ENCODE data around the gene GNAQ. TPM values are rescaled to one million over a fixed set of nuclear protein-coding genes. Genes with fewer than 3 reads are reported as not detected.

The GNAQ gene
- total and polyA plus RNA-seq, 2 experiments from 2014 or later, result 21.1 to 43.1 TPM

DNA sequence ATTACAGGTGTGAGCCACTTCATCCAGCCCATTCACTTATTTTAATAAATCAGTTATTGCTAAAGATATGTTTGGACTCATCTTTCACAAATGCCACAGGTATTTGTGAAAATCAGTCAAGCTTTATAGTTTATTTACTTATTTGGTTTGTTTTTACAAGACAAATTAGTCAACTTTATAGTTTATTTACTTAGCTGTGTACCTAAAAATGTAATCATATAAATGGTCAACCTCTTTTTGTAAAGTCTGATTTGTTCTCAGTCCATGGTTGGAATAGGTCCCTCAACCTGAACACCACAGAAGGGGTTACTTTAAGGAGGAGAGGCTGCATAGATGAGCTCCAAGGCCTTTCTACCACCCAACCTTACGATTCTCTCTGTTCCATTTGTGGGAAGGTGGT is 80.2 kb downstream of the GNAQ start:
- Mint-ChIP-seq H3K36me3 (ENCODE audit: low read depth) (no peaks in the 10 kb centered on the region), H3K4me1 (peaks cover 73% of the 10 kb centered on the region), H3K27ac (no peak overlapping the region), H3K4me3 (no peak overlapping the region), H3K27me3 (ENCODE audit: insufficient read depth, low read depth, poor library complexity) (peaks cover 1% of the 10 kb centered on the region), H3K9me3 (no peaks in the 10 kb centered on the region)
- Histone ChIP-seq H3K4me3 (no peak overlapping the region), H4K20me1 (replicated peaks; ENCODE audit: insufficient read depth) (peaks cover 11% of the 10 kb centered on the region; the same call in 1 of the 2 replicates), H3K27me3 (ENCODE audit: insufficient read depth) (no peaks in the 10 kb centered on the region), H3K4me2 (no peak overlapping the region), H3K4me1 (ENCODE audit: insufficient read depth) (peaks cover 53% of the 10 kb centered on the region), H2AFZ (no peak overlapping the region), H3K79me2 (replicated peaks; ENCODE audit: insufficient read depth) (peaks cover 90% of the 10 kb centered on the region), H3K9me2 (ENCODE audit: insufficient read depth) (no peaks in the 10 kb centered on the region), H3F3A (replicated peaks; ENCODE audit: low read depth) (no peaks in the 10 kb centered on the region), H3K27ac (ENCODE audit: low read depth) (no peak overlapping the region), H3K36me3 (ENCODE audit: insufficient read depth) (no peaks in the 10 kb centered on the region)
- no peak for TF ChIP-seq EZH2 (IDR thresholded peaks at IDR 0.05; ENCODE audit: low read depth, unreplicated experiment)
- TF ChIP-seq CREB1 (CRISPR knock-in tag; IDR thresholded peaks at IDR 0.05; ENCODE audit: low read depth), result no peak
- TF ChIP-seq, protein P1, sequence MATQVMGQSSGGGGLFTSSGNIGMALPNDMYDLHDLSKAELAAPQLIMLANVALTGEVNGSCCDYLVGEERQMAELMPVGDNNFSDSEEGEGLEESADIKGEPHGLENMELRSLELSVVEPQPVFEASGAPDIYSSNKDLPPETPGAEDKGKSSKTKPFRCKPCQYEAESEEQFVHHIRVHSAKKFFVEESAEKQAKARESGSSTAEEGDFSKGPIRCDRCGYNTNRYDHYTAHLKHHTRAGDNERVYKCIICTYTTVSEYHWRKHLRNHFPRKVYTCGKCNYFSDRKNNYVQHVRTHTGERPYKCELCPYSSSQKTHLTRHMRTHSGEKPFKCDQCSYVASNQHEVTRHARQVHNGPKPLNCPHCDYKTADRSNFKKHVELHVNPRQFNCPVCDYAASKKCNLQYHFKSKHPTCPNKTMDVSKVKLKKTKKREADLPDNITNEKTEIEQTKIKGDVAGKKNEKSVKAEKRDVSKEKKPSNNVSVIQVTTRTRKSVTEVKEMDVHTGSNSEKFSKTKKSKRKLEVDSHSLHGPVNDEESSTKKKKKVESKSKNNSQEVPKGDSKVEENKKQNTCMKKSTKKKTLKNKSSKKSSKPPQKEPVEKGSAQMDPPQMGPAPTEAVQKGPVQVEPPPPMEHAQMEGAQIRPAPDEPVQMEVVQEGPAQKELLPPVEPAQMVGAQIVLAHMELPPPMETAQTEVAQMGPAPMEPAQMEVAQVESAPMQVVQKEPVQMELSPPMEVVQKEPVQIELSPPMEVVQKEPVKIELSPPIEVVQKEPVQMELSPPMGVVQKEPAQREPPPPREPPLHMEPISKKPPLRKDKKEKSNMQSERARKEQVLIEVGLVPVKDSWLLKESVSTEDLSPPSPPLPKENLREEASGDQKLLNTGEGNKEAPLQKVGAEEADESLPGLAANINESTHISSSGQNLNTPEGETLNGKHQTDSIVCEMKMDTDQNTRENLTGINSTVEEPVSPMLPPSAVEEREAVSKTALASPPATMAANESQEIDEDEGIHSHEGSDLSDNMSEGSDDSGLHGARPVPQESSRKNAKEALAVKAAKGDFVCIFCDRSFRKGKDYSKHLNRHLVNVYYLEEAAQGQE (IDR thresholded peaks at IDR 0.05; ENCODE audit: unreplicated experiment), result no peak
- TF ChIP-seq, protein P2, sequence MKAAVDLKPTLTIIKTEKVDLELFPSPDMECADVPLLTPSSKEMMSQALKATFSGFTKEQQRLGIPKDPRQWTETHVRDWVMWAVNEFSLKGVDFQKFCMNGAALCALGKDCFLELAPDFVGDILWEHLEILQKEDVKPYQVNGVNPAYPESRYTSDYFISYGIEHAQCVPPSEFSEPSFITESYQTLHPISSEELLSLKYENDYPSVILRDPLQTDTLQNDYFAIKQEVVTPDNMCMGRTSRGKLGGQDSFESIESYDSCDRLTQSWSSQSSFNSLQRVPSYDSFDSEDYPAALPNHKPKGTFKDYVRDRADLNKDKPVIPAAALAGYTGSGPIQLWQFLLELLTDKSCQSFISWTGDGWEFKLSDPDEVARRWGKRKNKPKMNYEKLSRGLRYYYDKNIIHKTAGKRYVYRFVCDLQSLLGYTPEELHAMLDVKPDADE (IDR thresholded peaks at IDR 0.05), result no peak
- TF ChIP-seq JUNB (IDR thresholded peaks at IDR 0.05; ENCODE audit: unreplicated experiment), result no peak
- TF ChIP-seq ZNF331 (CRISPR knock-in tag; IDR thresholded peaks at IDR 0.05; ENCODE audit: low read depth), result no peak
- no peak for TF ChIP-seq EZH2phosphoT487 (IDR thresholded peaks at IDR 0.05; ENCODE audit: unreplicated experiment)
- DNase-seq (ENCODE audit: low spot score), result no peak
- ATAC-seq, result no peak

DNA sequence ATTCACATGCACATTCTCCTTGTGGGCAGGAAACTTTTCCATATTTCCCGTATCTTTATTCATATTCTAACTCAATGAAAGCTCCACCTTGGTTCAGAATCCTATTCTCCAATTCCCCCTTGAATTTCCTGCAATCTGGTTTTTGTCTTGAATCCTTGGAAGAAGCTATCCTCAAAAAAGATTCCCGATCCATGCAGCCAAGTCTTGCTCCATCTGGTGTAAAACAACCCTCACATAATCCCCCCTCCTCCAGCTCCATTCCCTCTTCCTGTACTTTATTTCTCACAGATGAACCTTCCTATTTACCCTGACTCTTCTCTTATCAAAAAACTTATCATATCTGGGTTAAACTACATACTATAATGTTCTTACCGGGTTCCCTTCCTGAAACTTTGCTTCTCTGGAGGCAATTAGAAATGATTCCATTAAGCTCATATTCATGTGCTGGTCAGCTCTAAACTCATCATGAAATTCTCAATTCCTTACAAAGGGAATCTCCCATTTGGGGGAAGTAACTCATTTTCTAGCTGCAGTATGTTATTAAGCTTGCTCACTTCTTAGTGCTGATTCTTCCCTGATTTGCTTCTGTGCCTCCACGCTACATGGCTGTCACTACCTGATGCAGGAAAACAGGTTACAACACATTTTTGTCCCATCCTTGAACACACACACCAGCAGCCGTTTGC is 81.7 kb downstream of the GNAQ start:
- TF ChIP-seq JUNB (IDR thresholded peaks at IDR 0.05; ENCODE audit: unreplicated experiment) (no peak), ZNF114 (CRISPR knock-in tag; IDR thresholded peaks at IDR 0.05) (no peak), CREB1 (CRISPR knock-in tag; IDR thresholded peaks at IDR 0.05; ENCODE audit: low read depth) (no peak), EZH2phosphoT487 (IDR thresholded peaks at IDR 0.05; ENCODE audit: unreplicated experiment) (no peak)
- TF ChIP-seq, protein P3, sequence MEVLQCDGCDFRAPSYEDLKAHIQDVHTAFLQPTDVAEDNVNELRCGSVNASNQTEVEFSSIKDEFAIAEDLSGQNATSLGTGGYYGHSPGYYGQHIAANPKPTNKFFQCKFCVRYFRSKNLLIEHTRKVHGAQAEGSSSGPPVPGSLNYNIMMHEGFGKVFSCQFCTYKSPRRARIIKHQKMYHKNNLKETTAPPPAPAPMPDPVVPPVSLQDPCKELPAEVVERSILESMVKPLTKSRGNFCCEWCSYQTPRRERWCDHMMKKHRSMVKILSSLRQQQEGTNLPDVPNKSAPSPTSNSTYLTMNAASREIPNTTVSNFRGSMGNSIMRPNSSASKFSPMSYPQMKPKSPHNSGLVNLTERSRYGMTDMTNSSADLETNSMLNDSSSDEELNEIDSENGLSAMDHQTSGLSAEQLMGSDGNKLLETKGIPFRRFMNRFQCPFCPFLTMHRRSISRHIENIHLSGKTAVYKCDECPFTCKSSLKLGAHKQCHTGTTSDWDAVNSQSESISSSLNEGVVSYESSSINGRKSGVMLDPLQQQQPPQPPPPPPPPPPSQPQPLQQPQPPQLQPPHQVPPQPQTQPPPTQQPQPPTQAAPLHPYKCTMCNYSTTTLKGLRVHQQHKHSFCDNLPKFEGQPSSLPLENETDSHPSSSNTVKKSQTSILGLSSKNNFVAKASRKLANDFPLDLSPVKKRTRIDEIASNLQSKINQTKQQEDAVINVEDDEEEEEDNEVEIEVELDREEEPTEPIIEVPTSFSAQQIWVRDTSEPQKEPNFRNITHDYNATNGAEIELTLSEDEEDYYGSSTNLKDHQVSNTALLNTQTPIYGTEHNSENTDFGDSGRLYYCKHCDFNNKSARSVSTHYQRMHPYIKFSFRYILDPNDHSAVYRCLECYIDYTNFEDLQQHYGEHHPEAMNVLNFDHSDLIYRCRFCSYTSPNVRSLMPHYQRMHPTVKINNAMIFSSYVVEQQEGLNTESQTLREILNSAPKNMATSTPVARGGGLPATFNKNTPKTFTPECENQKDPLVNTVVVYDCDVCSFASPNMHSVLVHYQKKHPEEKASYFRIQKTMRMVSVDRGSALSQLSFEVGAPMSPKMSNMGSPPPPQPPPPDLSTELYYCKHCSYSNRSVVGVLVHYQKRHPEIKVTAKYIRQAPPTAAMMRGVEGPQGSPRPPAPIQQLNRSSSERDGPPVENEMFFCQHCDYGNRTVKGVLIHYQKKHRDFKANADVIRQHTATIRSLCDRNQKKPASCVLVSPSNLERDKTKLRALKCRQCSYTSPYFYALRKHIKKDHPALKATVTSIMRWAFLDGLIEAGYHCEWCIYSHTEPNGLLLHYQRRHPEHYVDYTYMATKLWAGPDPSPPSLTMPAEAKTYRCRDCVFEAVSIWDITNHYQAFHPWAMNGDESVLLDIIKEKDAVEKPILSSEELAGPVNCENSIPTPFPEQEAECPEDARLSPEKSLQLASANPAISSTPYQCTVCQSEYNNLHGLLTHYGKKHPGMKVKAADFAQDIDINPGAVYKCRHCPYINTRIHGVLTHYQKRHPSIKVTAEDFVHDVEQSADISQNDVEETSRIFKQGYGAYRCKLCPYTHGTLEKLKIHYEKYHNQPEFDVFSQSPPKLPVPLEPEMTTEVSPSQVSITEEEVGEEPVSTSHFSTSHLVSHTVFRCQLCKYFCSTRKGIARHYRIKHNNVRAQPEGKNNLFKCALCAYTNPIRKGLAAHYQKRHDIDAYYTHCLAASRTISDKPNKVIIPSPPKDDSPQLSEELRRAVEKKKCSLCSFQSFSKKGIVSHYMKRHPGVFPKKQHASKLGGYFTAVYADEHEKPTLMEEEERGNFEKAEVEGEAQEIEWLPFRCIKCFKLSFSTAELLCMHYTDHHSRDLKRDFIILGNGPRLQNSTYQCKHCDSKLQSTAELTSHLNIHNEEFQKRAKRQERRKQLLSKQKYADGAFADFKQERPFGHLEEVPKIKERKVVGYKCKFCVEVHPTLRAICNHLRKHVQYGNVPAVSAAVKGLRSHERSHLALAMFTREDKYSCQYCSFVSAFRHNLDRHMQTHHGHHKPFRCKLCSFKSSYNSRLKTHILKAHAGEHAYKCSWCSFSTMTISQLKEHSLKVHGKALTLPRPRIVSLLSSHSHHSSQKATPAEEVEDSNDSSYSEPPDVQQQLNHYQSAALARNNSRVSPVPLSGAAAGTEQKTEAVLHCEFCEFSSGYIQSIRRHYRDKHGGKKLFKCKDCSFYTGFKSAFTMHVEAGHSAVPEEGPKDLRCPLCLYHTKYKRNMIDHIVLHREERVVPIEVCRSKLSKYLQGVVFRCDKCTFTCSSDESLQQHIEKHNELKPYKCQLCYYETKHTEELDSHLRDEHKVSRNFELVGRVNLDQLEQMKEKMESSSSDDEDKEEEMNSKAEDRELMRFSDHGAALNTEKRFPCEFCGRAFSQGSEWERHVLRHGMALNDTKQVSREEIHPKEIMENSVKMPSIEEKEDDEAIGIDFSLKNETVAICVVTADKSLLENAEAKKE (CRISPR knock-in tag; IDR thresholded peaks at IDR 0.05), result no peak
- ATAC-seq (no peak), DNase-seq (ENCODE audit: low spot score) (no peak)
- peaks cover 57% of the 10 kb centered on the region for H3K4me1 ChIP-seq (ENCODE audit: insufficient read depth)
- H3K4me3 ChIP-seq, result no peak overlapping the region
- no peak overlapping the region; the same call in 2 of the 3 replicates for H3K4me3 Mint-ChIP-seq
- peaks cover 1% of the 10 kb centered on the region for H3K27me3 Mint-ChIP-seq (ENCODE audit: insufficient read depth, low read depth, poor library complexity)
- H3K79me2 ChIP-seq (replicated peaks; ENCODE audit: insufficient read depth), result peaks cover 89% of the 10 kb centered on the region
- peaks cover 74% of the 10 kb centered on the region for H3K4me1 Mint-ChIP-seq
- no peaks in the 10 kb centered on the region for H3K36me3 Mint-ChIP-seq (ENCODE audit: low read depth)
- peaks cover 11% of the 10 kb centered on the region; the same call in 1 of the 2 replicates for H4K20me1 ChIP-seq (replicated peaks; ENCODE audit: insufficient read depth)
- 0 out of 2 replicates have a peak overlapping the region, but pooled peaks have one; percentile 20 for H3K27ac ChIP-seq (ENCODE audit: low read depth)
- H3K9me3 Mint-ChIP-seq, result no peaks in the 10 kb centered on the region
- H3F3A ChIP-seq (replicated peaks; ENCODE audit: low read depth), result no peaks in the 10 kb centered on the region
- H3K4me2 ChIP-seq, result no peak overlapping the region; the same call in 1 of the 2 replicates
- H3K9me2 ChIP-seq (ENCODE audit: insufficient read depth), result no peaks in the 10 kb centered on the region
- H2AFZ ChIP-seq, result no peak overlapping the region
- no peaks in the 10 kb centered on the region for H3K36me3 ChIP-seq (ENCODE audit: insufficient read depth)
- H3K27ac Mint-ChIP-seq, result peak overlapping the region; percentile 46
- no peaks in the 10 kb centered on the region for H3K27me3 ChIP-seq (ENCODE audit: insufficient read depth)
